Measurements from ENCODE around the gene CROCC. TPM values are rescaled to one million over a fixed set of nuclear protein-coding genes. Genes with fewer than 3 reads are reported as not detected.
"Not testable (repeated sequence)": the region's sequence is repeated elsewhere in the genome, so short reads cannot be mapped to it uniquely, and the experiment has no call there.

Gene CROCC
- total RNA-seq, 4 donors from 2014 or later: 19.5 to 63.8 (median 23.3) TPM

- H3K4me3 ChIP-seq (ENCODE audit: low read depth, poor library complexity, severe bottlenecking); DNase-seq (ENCODE audit: low spot score in 2 of 2); intact Hi-C loops (cut with DNase I; ENCODE audit: low total_unique reads): not testable (repeated sequence)
Measured at GRCh38 chr1:16898298-16898697, 23.4 kb upstream of the CROCC start.

- 82 to 94% methylated on average over 2 of the region's 2 CpGs for WGBS, 2 donors
- H3K4me3 ChIP-seq (ENCODE audit: low read depth, poor library complexity, severe bottlenecking); intact Hi-C loops (cut with DNase I; ENCODE audit: low total_unique reads); DNase-seq (ENCODE audit: low spot score in 2 of 2): not testable (repeated sequence)
Measured at GRCh38 chr1:16899020-16899419, 22.7 kb upstream of the CROCC start.

- no peak for TF ChIP-seq CTCF (IDR thresholded peaks at IDR 0.05)
- no peak for TF ChIP-seq POLR2A (IDR thresholded peaks at IDR 0.05)
- intact Hi-C loops (cut with DNase I; ENCODE audit: low total_unique reads): no loop called here
- 69 to 71% methylated on average over 2 of the region's 2 CpGs for WGBS, 2 donors
- H3K4me3 ChIP-seq (ENCODE audit: low read depth, poor library complexity, severe bottlenecking): no peak overlapping the region
- no peak for DNase-seq (ENCODE audit: low spot score in 2 of 2)
Measured at GRCh38 chr1:16900751-16901150, 21.0 kb upstream of the CROCC start.

GRCh38 chr1:16901371-16901770, 20.4 kb upstream of the CROCC start:
- WGBS, 2 donors: 64 to 83% methylated on average over 2 of the region's 2 CpGs
- intact Hi-C loops (cut with DNase I; ENCODE audit: low total_unique reads); H3K4me3 ChIP-seq (ENCODE audit: low read depth, poor library complexity, severe bottlenecking); DNase-seq (ENCODE audit: low spot score in 2 of 2): not testable (repeated sequence)

GRCh38 chr1:16903054-16903453, 18.7 kb upstream of the CROCC start:
- 60 to 69% methylated on average over 2 of the region's 2 CpGs for WGBS, 2 donors
- H3K4me3 ChIP-seq (ENCODE audit: low read depth, poor library complexity, severe bottlenecking): no peak overlapping the region
- no peak for TF ChIP-seq POLR2A (IDR thresholded peaks at IDR 0.05)
- TF ChIP-seq CTCF (IDR thresholded peaks at IDR 0.05): no peak
- intact Hi-C loops (cut with DNase I; ENCODE audit: low total_unique reads): no loop called here
- DNase-seq (ENCODE audit: low spot score in 2 of 2): no peak

GRCh38 chr1:16903458-16903796, 18.3 kb upstream of the CROCC start:
- intact Hi-C loops (cut with DNase I; ENCODE audit: low total_unique reads): no loop called here
- TF ChIP-seq CTCF (IDR thresholded peaks at IDR 0.05): no peak
- TF ChIP-seq POLR2A (IDR thresholded peaks at IDR 0.05): no peak
- no peak overlapping the region for H3K4me3 ChIP-seq (ENCODE audit: low read depth, poor library complexity, severe bottlenecking)
- no peak for DNase-seq (ENCODE audit: low spot score in 2 of 2)

GRCh38 chr1:16904560-16905109, 17.1 kb upstream of the CROCC start:
- peak in 1 of 2 donors; percentile 78 for TF ChIP-seq POLR2A (IDR thresholded peaks at IDR 0.05)
- no peak for TF ChIP-seq CTCF (IDR thresholded peaks at IDR 0.05)
- peak overlapping the region; percentile 43 for H3K4me3 ChIP-seq (ENCODE audit: low read depth, poor library complexity, severe bottlenecking)
- intact Hi-C loops (cut with DNase I; ENCODE audit: low total_unique reads): no loop called here
- DNase-seq (ENCODE audit: low spot score in 2 of 2): peak; percentile 100
- 0 to 1% methylated on average over 27 of the region's 27 CpGs for WGBS, 2 donors

Measured in lower leg skin (tissue), 4 donors.